Measurements from ENCODE around the gene SLC38A8.

GRCh38 chr16:84062734-84063640, 20.4 kb upstream of the SLC38A8 start:
- TF ChIP-seq EZH2 (IDR thresholded peaks at IDR 0.05) (no peak), POLR2AphosphoS5 (IDR thresholded peaks at IDR 0.05; ENCODE audit: borderline replicate concordance, low read depth, low read length) (no peak), FOXP2 (optimal IDR thresholded peaks at IDR 0.05; ENCODE audit: control extremely low read depth, extremely low read length, insufficient read depth) (no peak)
